ENCODE data around the gene EPN1.

Gene EPN1

GRCh38 chr19:55680339-55681130 lies 5.5 kb downstream of the EPN1 start:
- H3K27ac ChIP-seq (ENCODE audit: low read length), result no peak overlapping the region
- H3K4me1 ChIP-seq (ENCODE audit: control insufficient read depth, insufficient read depth, low read length), result peaks cover 27% of the 10 kb centered on the region
- H3K36me3 ChIP-seq (ENCODE audit: control insufficient read depth in 2 of 2, insufficient read depth in 2 of 2, low read length in 2 of 2), result peaks cover 44% of the 10 kb centered on the region in 2 donors
- no peak overlapping the region for H3K9ac ChIP-seq (ENCODE audit: low read length in 2 of 2)
- no peaks in the 10 kb centered on the region for H3K27me3 ChIP-seq (ENCODE audit: control insufficient read depth in 1 of 2, insufficient read depth in 2 of 2, low read length in 2 of 2)
- no peak overlapping the region for H3K4me3 ChIP-seq (ENCODE audit: low read length in 2 of 2)
- H3K9me3 ChIP-seq (ENCODE audit: control insufficient read depth in 2 of 2, low read length in 2 of 2), result no peaks in the 10 kb centered on the region

- Histone ChIP-seq H3K27me3 (ENCODE audit: control insufficient read depth in 1 of 2, insufficient read depth in 2 of 2, low read length in 2 of 2) (no peaks in the 10 kb centered on the region), H3K9me3 (ENCODE audit: control insufficient read depth in 2 of 2, low read length in 2 of 2) (no peaks in the 10 kb centered on the region), H3K36me3 (ENCODE audit: control insufficient read depth in 2 of 2, insufficient read depth in 2 of 2, low read length in 2 of 2) (peaks cover 47 to 52% of the 10 kb centered on the region in 2 donors), H3K4me3 (ENCODE audit: low read length in 2 of 2) (no peak overlapping the region), H3K9ac (ENCODE audit: low read length in 2 of 2) (no peak overlapping the region), H3K4me1 (ENCODE audit: control insufficient read depth, insufficient read depth, low read length) (peaks cover 23% of the 10 kb centered on the region), H3K27ac (ENCODE audit: low read length) (no peak overlapping the region)
These were observed 6.4 kb downstream of the EPN1 start for GRCh38 chr19:55681131-55682092.

- Histone ChIP-seq H3K4me3 (ENCODE audit: low read length in 2 of 2) (no peak overlapping the region), H3K9ac (ENCODE audit: low read length in 2 of 2) (no peak overlapping the region), H3K27ac (ENCODE audit: low read length) (no peak overlapping the region), H3K36me3 (ENCODE audit: control insufficient read depth in 2 of 2, insufficient read depth in 2 of 2, low read length in 2 of 2) (peaks cover 39 to 48% of the 10 kb centered on the region in 2 donors), H3K9me3 (ENCODE audit: control insufficient read depth in 2 of 2, low read length in 2 of 2) (no peaks in the 10 kb centered on the region), H3K4me1 (ENCODE audit: control insufficient read depth, insufficient read depth, low read length) (peaks cover 3% of the 10 kb centered on the region), H3K27me3 (ENCODE audit: control insufficient read depth in 1 of 2, insufficient read depth in 2 of 2, low read length in 2 of 2) (no peaks in the 10 kb centered on the region)
These were observed 8.6 kb downstream of the EPN1 start for GRCh38 chr19:55683449-55684261.

- peaks cover 43 to 50% of the 10 kb centered on the region in 2 donors for H3K36me3 ChIP-seq (ENCODE audit: control insufficient read depth in 2 of 2, insufficient read depth in 2 of 2, low read length in 2 of 2)
- no peak overlapping the region for H3K9ac ChIP-seq (ENCODE audit: low read length in 2 of 2)
- H3K27me3 ChIP-seq (ENCODE audit: control insufficient read depth in 1 of 2, insufficient read depth in 2 of 2, low read length in 2 of 2), result no peaks in the 10 kb centered on the region
- H3K27ac ChIP-seq (ENCODE audit: low read length), result no peak overlapping the region
- peaks cover 2% of the 10 kb centered on the region for H3K4me1 ChIP-seq (ENCODE audit: control insufficient read depth, insufficient read depth, low read length)
- H3K4me3 ChIP-seq (ENCODE audit: low read length in 2 of 2), result no peak overlapping the region
- H3K9me3 ChIP-seq (ENCODE audit: control insufficient read depth in 2 of 2, low read length in 2 of 2), result no peaks in the 10 kb centered on the region
These were observed 10.1 kb downstream of the EPN1 start for GRCh38 chr19:55684946-55685681.

GRCh38 chr19:55685776-55686175 lies 10.8 kb downstream of the EPN1 start:
- H3K4me3 ChIP-seq (ENCODE audit: low read length in 2 of 2), result no peak overlapping the region
- no peak overlapping the region for H3K9ac ChIP-seq (ENCODE audit: low read length in 2 of 2)
- peaks cover 44 to 50% of the 10 kb centered on the region in 2 donors for H3K36me3 ChIP-seq (ENCODE audit: control insufficient read depth in 2 of 2, insufficient read depth in 2 of 2, low read length in 2 of 2)
- peaks cover 2% of the 10 kb centered on the region for H3K4me1 ChIP-seq (ENCODE audit: control insufficient read depth, insufficient read depth, low read length)
- no peak overlapping the region for H3K27ac ChIP-seq (ENCODE audit: low read length)
- H3K27me3 ChIP-seq (ENCODE audit: control insufficient read depth in 1 of 2, insufficient read depth in 2 of 2, low read length in 2 of 2), result no peaks in the 10 kb centered on the region
- no peaks in the 10 kb centered on the region for H3K9me3 ChIP-seq (ENCODE audit: control insufficient read depth in 2 of 2, low read length in 2 of 2)

- no peaks in the 10 kb centered on the region for H3K27me3 ChIP-seq (ENCODE audit: control insufficient read depth in 1 of 2, insufficient read depth in 2 of 2, low read length in 2 of 2)
- no peaks in the 10 kb centered on the region for H3K9me3 ChIP-seq (ENCODE audit: control insufficient read depth in 2 of 2, low read length in 2 of 2)
- H3K9ac ChIP-seq (ENCODE audit: low read length in 2 of 2), result no peak overlapping the region
- no peak overlapping the region for H3K4me3 ChIP-seq (ENCODE audit: low read length in 2 of 2)
- peaks cover 45 to 50% of the 10 kb centered on the region in 2 donors for H3K36me3 ChIP-seq (ENCODE audit: control insufficient read depth in 2 of 2, insufficient read depth in 2 of 2, low read length in 2 of 2)
- H3K4me1 ChIP-seq (ENCODE audit: control insufficient read depth, insufficient read depth, low read length), result peaks cover 2% of the 10 kb centered on the region
- no peak overlapping the region for H3K27ac ChIP-seq (ENCODE audit: low read length)
These were observed 11.5 kb downstream of the EPN1 start for GRCh38 chr19:55686311-55687050.

- H3K9me3 ChIP-seq (ENCODE audit: control insufficient read depth in 2 of 2, low read length in 2 of 2), result no peaks in the 10 kb centered on the region
- H3K9ac ChIP-seq (ENCODE audit: low read length in 2 of 2), result no peak overlapping the region
These were observed 12.5 kb downstream of the EPN1 start for GRCh38 chr19:55687281-55688201.

GRCh38 chr19:55688422-55689218 lies 13.6 kb downstream of the EPN1 start:
- Histone ChIP-seq H3K36me3 (ENCODE audit: control insufficient read depth in 2 of 2, insufficient read depth in 2 of 2, low read length in 2 of 2) (peaks cover 48 to 54% of the 10 kb centered on the region in 2 donors), H3K4me3 (ENCODE audit: low read length in 2 of 2) (no peak overlapping the region), H3K4me1 (ENCODE audit: control insufficient read depth, insufficient read depth, low read length) (peaks cover 2% of the 10 kb centered on the region), H3K27me3 (ENCODE audit: control insufficient read depth in 1 of 2, insufficient read depth in 2 of 2, low read length in 2 of 2) (no peaks in the 10 kb centered on the region), H3K9me3 (ENCODE audit: control insufficient read depth in 2 of 2, low read length in 2 of 2) (no peaks in the 10 kb centered on the region), H3K27ac (ENCODE audit: low read length) (no peak overlapping the region), H3K9ac (ENCODE audit: low read length in 2 of 2) (no peak overlapping the region)

More at GRCh38 chr19:55687281-55688201, 12.5 kb downstream of the EPN1 start:
- Histone ChIP-seq H3K36me3 (ENCODE audit: control insufficient read depth in 2 of 2, insufficient read depth in 2 of 2, low read length in 2 of 2) (peaks cover 43 to 48% of the 10 kb centered on the region in 2 donors), H3K27me3 (ENCODE audit: control insufficient read depth in 1 of 2, insufficient read depth in 2 of 2, low read length in 2 of 2) (no peaks in the 10 kb centered on the region), H3K4me3 (ENCODE audit: low read length in 2 of 2) (no peak overlapping the region), H3K4me1 (ENCODE audit: control insufficient read depth, insufficient read depth, low read length) (peaks cover 2% of the 10 kb centered on the region), H3K27ac (ENCODE audit: low read length) (no peak overlapping the region)
